AG04449 (cell line): Measurements from ENCODE around the gene GUCY2C.
"Not testable (repeated sequence)": the region's sequence is repeated elsewhere in the genome, so short reads cannot be mapped to it uniquely, and the experiment has no call there.

Experiments
- CTCF ChIA-PET: fragments of 350-600 bp; formaldehyde crosslinking; extraction: SDS; loops from one replicate; lab custom pipeline; 2021; ENCODE audit warnings: antibody characterized with exemption; lab: Yijun Ruan, JAX
- POLR2A ChIA-PET: fragments of 400-600, 350-600 bp; formaldehyde crosslinking; extraction: SDS; loops from one replicate; lab custom pipeline; 2020; ENCODE audit warnings: antibody characterized with exemption, inconsistent platforms; lab: Yijun Ruan, JAX
- DNase-seq: peaks from one replicate; pipeline ENCODE4 v3.0.0-alpha.2; 2010; ENCODE audit warnings: low read depth, low spot score
- H3K4me3 ChIP-seq: 2 replicates; pipeline ENCODE4 v1.5.1; 2011; ENCODE audit warnings: low read depth, mild to moderate bottlenecking, control low read depth, low read length
- TF ChIP-seq, protein P1 (sequence below): IDR thresholded peaks from one replicate; pipeline ENCODE4 v1.5.1; 2011; ENCODE audit warnings: mild to moderate bottlenecking, moderate library complexity, low read length, control low read depth, inconsistent platforms; ENCODE audit not compliant: insufficient read depth; ENCODE audit errors: missing control alignments

GUCY2C gene

DNA sequence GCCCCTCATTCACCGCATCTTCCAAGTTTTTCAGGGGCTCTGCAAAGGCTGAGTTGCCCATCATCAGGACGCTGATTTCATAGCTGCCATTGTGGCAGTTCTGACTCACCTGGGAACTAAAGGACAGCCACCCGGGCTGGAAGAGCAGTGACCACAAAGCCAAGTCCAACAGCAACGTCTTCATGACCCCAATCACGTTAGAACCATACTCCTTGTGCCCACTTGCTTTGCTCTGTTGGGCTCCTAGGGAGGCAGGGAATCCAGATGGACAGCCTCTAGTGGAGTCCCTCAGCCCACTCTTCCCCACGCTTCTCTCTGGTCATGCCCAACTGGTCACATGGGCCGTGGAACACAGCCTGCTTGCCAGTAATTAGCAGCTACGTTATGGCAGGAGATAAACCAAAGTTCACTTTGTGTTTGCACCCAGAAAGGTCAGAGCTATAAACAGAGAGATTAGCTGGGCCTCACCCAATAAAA, at the start of gene GUCY2C:
Gene GUCY2C (minus strand): TSS at position 335 of the 477 bp plus-strand sequence. CDS start 151 bp downstream, at position 184.
- H3K4me3 ChIP-seq = no peak within 1 kb of the TSS
- DNase-seq = no peak
- ChIA-PET POLR2A (no interaction called here), CTCF (no interaction called here)
- TF ChIP-seq, protein P1, sequence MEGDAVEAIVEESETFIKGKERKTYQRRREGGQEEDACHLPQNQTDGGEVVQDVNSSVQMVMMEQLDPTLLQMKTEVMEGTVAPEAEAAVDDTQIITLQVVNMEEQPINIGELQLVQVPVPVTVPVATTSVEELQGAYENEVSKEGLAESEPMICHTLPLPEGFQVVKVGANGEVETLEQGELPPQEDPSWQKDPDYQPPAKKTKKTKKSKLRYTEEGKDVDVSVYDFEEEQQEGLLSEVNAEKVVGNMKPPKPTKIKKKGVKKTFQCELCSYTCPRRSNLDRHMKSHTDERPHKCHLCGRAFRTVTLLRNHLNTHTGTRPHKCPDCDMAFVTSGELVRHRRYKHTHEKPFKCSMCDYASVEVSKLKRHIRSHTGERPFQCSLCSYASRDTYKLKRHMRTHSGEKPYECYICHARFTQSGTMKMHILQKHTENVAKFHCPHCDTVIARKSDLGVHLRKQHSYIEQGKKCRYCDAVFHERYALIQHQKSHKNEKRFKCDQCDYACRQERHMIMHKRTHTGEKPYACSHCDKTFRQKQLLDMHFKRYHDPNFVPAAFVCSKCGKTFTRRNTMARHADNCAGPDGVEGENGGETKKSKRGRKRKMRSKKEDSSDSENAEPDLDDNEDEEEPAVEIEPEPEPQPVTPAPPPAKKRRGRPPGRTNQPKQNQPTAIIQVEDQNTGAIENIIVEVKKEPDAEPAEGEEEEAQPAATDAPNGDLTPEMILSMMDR = no peak

GRCh38 chr12:14743061-14743460, 46.7 kb upstream of the GUCY2C start:
- no peak overlapping the region for H3K4me3 ChIP-seq
- DNase-seq = no peak
- TF ChIP-seq, protein P1 = no peak
- ChIA-PET CTCF (no interaction called here), POLR2A (no interaction called here)

GRCh38 chr12:14741942-14742341, 45.5 kb upstream of the GUCY2C start:
- TF ChIP-seq, protein P1 = no peak
- no peak overlapping the region for H3K4me3 ChIP-seq
- ChIA-PET CTCF (no interaction called here), POLR2A (no interaction called here)
- DNase-seq = no peak

DNA sequence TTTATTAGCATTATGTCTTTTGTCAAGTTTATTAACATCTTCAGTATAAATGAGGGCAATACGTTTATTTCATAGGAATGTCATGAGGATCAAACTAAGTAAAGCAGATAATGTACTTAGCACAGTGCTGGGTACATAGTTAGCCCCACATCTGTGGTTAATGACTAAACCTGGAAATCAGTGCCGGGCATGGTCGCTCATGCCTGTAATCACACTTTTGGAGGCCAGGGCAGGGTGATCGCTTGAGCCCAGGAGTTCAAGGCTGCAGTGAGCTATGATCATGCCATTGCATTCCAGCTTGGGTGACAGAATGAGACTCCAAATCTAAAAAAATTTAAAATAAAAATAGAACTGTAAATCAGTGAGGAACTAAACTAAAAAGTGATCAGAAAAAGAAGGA, 44.8 kb upstream of the GUCY2C start:
- no peak for DNase-seq
- H3K4me3 ChIP-seq = no peak overlapping the region
- CTCF ChIA-PET = no interaction called here
- TF ChIP-seq, protein P1 = no peak
- POLR2A ChIA-PET = no interaction called here

DNA sequence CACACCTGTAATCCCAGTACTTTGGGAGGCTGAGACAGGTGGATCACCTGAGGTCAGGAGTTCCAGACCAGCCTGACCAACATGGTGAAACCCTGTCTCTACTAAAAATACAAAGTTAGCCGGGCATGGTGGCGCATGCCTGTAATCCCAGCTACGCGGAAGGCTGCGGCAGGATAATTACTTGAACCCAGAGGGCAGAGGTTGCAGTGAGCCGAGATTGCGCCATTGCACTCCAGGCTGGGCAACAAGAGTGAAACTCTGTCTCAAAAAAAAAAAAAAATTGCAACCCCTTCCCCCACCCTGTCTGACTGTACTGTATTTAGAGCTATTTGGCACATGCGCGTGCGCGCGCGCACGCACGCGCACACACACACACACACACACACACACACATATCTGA, 40.0 kb upstream of the GUCY2C start:
- DNase-seq, H3K4me3 ChIP-seq, POLR2A ChIA-PET: not testable (repeated sequence)
- CTCF ChIA-PET = interaction anchor here (1.2 to 1.5 kb wide), 4 partner anchors 12 to 261 kb away, joined by 3 to 4 read pairs (median 4); no protein-coding TSS in a partner anchor

GRCh38 chr12:14731821-14732220, 35.4 kb upstream of the GUCY2C start:
- no peak for DNase-seq
- TF ChIP-seq, protein P1 = no peak
- CTCF ChIA-PET = interaction anchor here (1.5 kb wide), 1 partner anchor 8 kb away, joined by 5 read pairs; no protein-coding TSS in a partner anchor
- H3K4me3 ChIP-seq = no peak overlapping the region
- POLR2A ChIA-PET = no interaction called here

GRCh38 chr12:14729586-14729985, 33.2 kb upstream of the GUCY2C start:
- DNase-seq = no peak
- H3K4me3 ChIP-seq = no peak overlapping the region
- TF ChIP-seq, protein P1 = no peak
- POLR2A ChIA-PET = no interaction called here
- CTCF ChIA-PET = no interaction called here
